ENCODE data around the gene TRIP11.

DNA sequence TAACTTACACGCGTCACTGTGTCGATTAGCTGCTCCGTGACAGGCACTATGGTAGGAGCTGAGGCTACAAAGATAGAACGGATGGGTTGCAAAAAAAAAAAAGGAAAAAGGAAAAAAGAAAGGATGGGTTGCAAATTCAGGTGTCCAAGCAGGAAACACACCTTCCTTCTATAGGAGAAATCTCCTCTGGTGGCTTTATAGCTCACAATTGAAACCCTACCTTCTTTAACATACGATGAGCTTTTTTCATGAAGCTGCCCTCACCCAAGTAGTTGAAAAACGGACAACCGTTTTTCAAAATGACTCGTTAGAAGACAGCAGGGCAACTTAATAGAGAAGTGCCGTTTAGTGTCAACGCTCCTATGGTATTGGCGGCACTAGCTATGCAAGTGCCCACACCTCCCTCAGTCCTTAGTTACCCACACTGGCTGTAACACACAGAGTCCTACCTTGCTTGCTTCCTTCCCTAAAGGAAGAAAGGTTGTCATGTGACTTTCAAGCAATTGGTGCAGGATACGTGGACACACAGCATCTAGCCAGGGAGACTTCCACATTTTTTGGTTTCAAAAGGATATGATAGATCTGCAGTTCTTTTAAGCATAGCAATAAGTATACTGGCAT, 682 bp upstream of the TRIP11 start:
- TF ChIP-seq POLR2AphosphoS5 (IDR thresholded peaks at IDR 0.05; ENCODE audit: low read depth, low read length) (no peak), POLR2A (IDR thresholded peaks at IDR 0.05; ENCODE audit: low read depth, low read length) (no peak), SPI1 (IDR thresholded peaks at IDR 0.05; ENCODE audit: low read depth, low read length) (0 out of 2 replicates have a peak, but pooled peaks have one; percentile 40), PAX5 (IDR thresholded peaks at IDR 0.05; ENCODE audit: insufficient read depth, low read length, severe bottlenecking) (no peak)

Data from GM12891 (cell line).